ENCODE results near the gene CYSTM1. TPM values are rescaled to one million over a fixed set of nuclear protein-coding genes. Genes with fewer than 3 reads are reported as not detected.
"Not testable (repeated sequence)": the region's sequence is repeated elsewhere in the genome, so short reads cannot be mapped to it uniquely, and the experiment has no call there.

CYSTM1 gene
- total RNA-seq, 2 experiments from 2014 or later: 22.3 to 25.1 TPM

GRCh38 chr5:140198915-140199314 lies 23.9 kb downstream of the CYSTM1 start:
- H3K9me3 Mint-ChIP-seq; CTCF ChIA-PET; H3K4me1 Mint-ChIP-seq (ENCODE audit: low read depth); intact Hi-C loops (cut with micrococcal nuclease); H3K4me3 Mint-ChIP-seq; H3K27ac Mint-ChIP-seq; DNase-seq; H3K27me3 Mint-ChIP-seq (ENCODE audit: low read depth); H3K36me3 Mint-ChIP-seq (ENCODE audit: low read depth): not testable (repeated sequence)

- intact Hi-C loops (cut with micrococcal nuclease): no loop called here
- Mint-ChIP-seq H3K4me3 (no peak overlapping the region), H3K27me3 (ENCODE audit: low read depth) (no peaks in the 10 kb centered on the region), H3K27ac (no peak overlapping the region), H3K9me3 (no peaks in the 10 kb centered on the region), H3K4me1 (ENCODE audit: low read depth) (no peaks in the 10 kb centered on the region), H3K36me3 (ENCODE audit: low read depth) (peaks cover 7% of the 10 kb centered on the region)
- no peak for DNase-seq
- CTCF ChIA-PET: no interaction called here
Measured at GRCh38 chr5:140202078-140202477, 27.1 kb downstream of the CYSTM1 start.

- Mint-ChIP-seq H3K27ac (no peak overlapping the region), H3K4me3 (no peak overlapping the region), H3K27me3 (ENCODE audit: low read depth) (no peaks in the 10 kb centered on the region), H3K4me1 (ENCODE audit: low read depth) (peaks cover 2% of the 10 kb centered on the region), H3K9me3 (no peaks in the 10 kb centered on the region), H3K36me3 (ENCODE audit: low read depth) (peaks cover 7% of the 10 kb centered on the region)
- no peak for DNase-seq
- CTCF ChIA-PET: no interaction called here
- intact Hi-C loops (cut with micrococcal nuclease): no loop called here
Measured at GRCh38 chr5:140202610-140203009, 27.6 kb downstream of the CYSTM1 start.

GRCh38 chr5:140205216-140205615 lies 30.2 kb downstream of the CYSTM1 start:
- Mint-ChIP-seq H3K4me3 (no peak overlapping the region), H3K4me1 (ENCODE audit: low read depth) (peaks cover 3% of the 10 kb centered on the region), H3K27me3 (ENCODE audit: low read depth) (no peaks in the 10 kb centered on the region), H3K27ac (no peak overlapping the region), H3K9me3 (no peaks in the 10 kb centered on the region), H3K36me3 (ENCODE audit: low read depth) (peaks cover 2% of the 10 kb centered on the region)
- intact Hi-C loops (cut with micrococcal nuclease): no loop called here
- no peak for DNase-seq
- CTCF ChIA-PET: no interaction called here

- no peaks in the 10 kb centered on the region for H3K9me3 Mint-ChIP-seq
- CTCF ChIA-PET: interaction anchor here (0.9 to 1.2 kb wide), 3 partner anchors 63 to 167 kb away, joined by 3 to 4 read pairs (median 4); no protein-coding TSS in a partner anchor
Measured at GRCh38 chr5:140205952-140206351, 31.0 kb downstream of the CYSTM1 start.

GRCh38 chr5:140207250-140207964 lies 32.4 kb downstream of the CYSTM1 start:
- intact Hi-C loops (cut with micrococcal nuclease): no loop called here
- CTCF ChIA-PET: interaction anchor here (1.2 kb wide), 1 partner anchor 64 kb away, joined by 4 read pairs; no protein-coding TSS in a partner anchor
- Mint-ChIP-seq H3K27me3 (ENCODE audit: low read depth) (no peaks in the 10 kb centered on the region), H3K9me3 (no peaks in the 10 kb centered on the region), H3K27ac (no peak overlapping the region), H3K4me3 (no peak overlapping the region), H3K36me3 (ENCODE audit: low read depth) (no peaks in the 10 kb centered on the region), H3K4me1 (ENCODE audit: low read depth) (peaks cover 3% of the 10 kb centered on the region)
- no peak for DNase-seq

More at GRCh38 chr5:140205952-140206351, 31.0 kb downstream of the CYSTM1 start:
- Mint-ChIP-seq H3K27ac (no peak overlapping the region), H3K27me3 (ENCODE audit: low read depth) (no peaks in the 10 kb centered on the region), H3K4me1 (ENCODE audit: low read depth) (peaks cover 3% of the 10 kb centered on the region), H3K4me3 (no peak overlapping the region), H3K36me3 (ENCODE audit: low read depth) (peaks cover 2% of the 10 kb centered on the region)
- intact Hi-C loops (cut with micrococcal nuclease): no loop called here
- no peak for DNase-seq

GRCh38 chr5:140208065-140208464 lies 33.1 kb downstream of the CYSTM1 start:
- H3K27ac Mint-ChIP-seq: no peak overlapping the region
- CTCF ChIA-PET: no interaction called here
- DNase-seq: no peak
- no peaks in the 10 kb centered on the region for H3K27me3 Mint-ChIP-seq (ENCODE audit: low read depth)
- H3K36me3 Mint-ChIP-seq (ENCODE audit: low read depth): no peaks in the 10 kb centered on the region
- intact Hi-C loops (cut with micrococcal nuclease): no loop called here
- H3K9me3 Mint-ChIP-seq: no peaks in the 10 kb centered on the region
- no peak overlapping the region for H3K4me3 Mint-ChIP-seq
- H3K4me1 Mint-ChIP-seq (ENCODE audit: low read depth): peaks cover 3% of the 10 kb centered on the region

- CTCF ChIA-PET: interaction anchor here (0.8 to 1.7 kb wide), 4 partner anchors 27 to 352 kb away, joined by 3 to 6 read pairs (median 4); no protein-coding TSS in a partner anchor
- intact Hi-C loops (cut with micrococcal nuclease): no loop called here
- no peaks in the 10 kb centered on the region for H3K9me3 Mint-ChIP-seq
- H3K36me3 Mint-ChIP-seq (ENCODE audit: low read depth): no peaks in the 10 kb centered on the region
- H3K4me1 Mint-ChIP-seq (ENCODE audit: low read depth): no peaks in the 10 kb centered on the region
- no peak overlapping the region for H3K4me3 Mint-ChIP-seq
- DNase-seq: no peak
- H3K27ac Mint-ChIP-seq: no peak overlapping the region
- no peaks in the 10 kb centered on the region for H3K27me3 Mint-ChIP-seq (ENCODE audit: low read depth)
Measured at GRCh38 chr5:140213370-140213983, 38.5 kb downstream of the CYSTM1 start.

- H3K9me3 Mint-ChIP-seq: no peaks in the 10 kb centered on the region
- DNase-seq: no peak
- CTCF ChIA-PET: no interaction called here
- H3K27ac Mint-ChIP-seq: no peak overlapping the region
- no peaks in the 10 kb centered on the region for H3K36me3 Mint-ChIP-seq (ENCODE audit: low read depth)
- H3K4me1 Mint-ChIP-seq (ENCODE audit: low read depth): peaks cover 4% of the 10 kb centered on the region
- no peaks in the 10 kb centered on the region for H3K27me3 Mint-ChIP-seq (ENCODE audit: low read depth)
- H3K4me3 Mint-ChIP-seq: no peak overlapping the region
- intact Hi-C loops (cut with micrococcal nuclease): no loop called here
Measured at GRCh38 chr5:140214831-140215230, 39.8 kb downstream of the CYSTM1 start.

- no peaks in the 10 kb centered on the region for H3K9me3 Mint-ChIP-seq
- no peak overlapping the region for H3K27ac Mint-ChIP-seq
- H3K27me3 Mint-ChIP-seq (ENCODE audit: low read depth): no peaks in the 10 kb centered on the region
- H3K4me1 Mint-ChIP-seq (ENCODE audit: low read depth): peaks cover 8% of the 10 kb centered on the region
- intact Hi-C loops (cut with micrococcal nuclease): no loop called here
- DNase-seq: no peak
- H3K4me3 Mint-ChIP-seq: no peak overlapping the region
- H3K36me3 Mint-ChIP-seq (ENCODE audit: low read depth): no peaks in the 10 kb centered on the region
- CTCF ChIA-PET: no interaction called here
Measured at GRCh38 chr5:140215276-140215675, 40.3 kb downstream of the CYSTM1 start.

GRCh38 chr5:140216478-140217074 lies 41.6 kb downstream of the CYSTM1 start:
- no peak for DNase-seq
- CTCF ChIA-PET: interaction anchor here (1.3 kb wide), 1 partner anchor 28 kb away, joined by 4 read pairs; no protein-coding TSS in a partner anchor
- intact Hi-C loops (cut with micrococcal nuclease): no loop called here
- Mint-ChIP-seq H3K36me3 (ENCODE audit: low read depth) (no peaks in the 10 kb centered on the region), H3K27me3 (ENCODE audit: low read depth) (no peaks in the 10 kb centered on the region), H3K9me3 (no peaks in the 10 kb centered on the region), H3K27ac (no peak overlapping the region), H3K4me1 (ENCODE audit: low read depth) (peaks cover 20% of the 10 kb centered on the region), H3K4me3 (no peak overlapping the region)

GRCh38 chr5:140217299-140218026 lies 42.5 kb downstream of the CYSTM1 start:
- CTCF ChIA-PET: interaction anchor here (0.7 to 0.8 kb wide), 2 partner anchors 91 to 409 kb away, joined by 3 read pairs; no protein-coding TSS in a partner anchor
- intact Hi-C loops (cut with micrococcal nuclease): no loop called here
- H3K27ac Mint-ChIP-seq: no peak overlapping the region
- H3K9me3 Mint-ChIP-seq: no peaks in the 10 kb centered on the region
- H3K36me3 Mint-ChIP-seq (ENCODE audit: low read depth): no peaks in the 10 kb centered on the region
- no peak for DNase-seq
- H3K27me3 Mint-ChIP-seq (ENCODE audit: low read depth): no peaks in the 10 kb centered on the region
- no peak overlapping the region for H3K4me3 Mint-ChIP-seq
- peaks cover 29% of the 10 kb centered on the region for H3K4me1 Mint-ChIP-seq (ENCODE audit: low read depth)

Data from activated naive CD4-positive, alpha-beta T cell treated with anti-CD3 and anti-CD28 coated beads for 36 hours (primary cell).